DLD1 (cell line): Measurements from ENCODE around the gene C7orf25.
"Not testable (repeated sequence)": the region's sequence is repeated elsewhere in the genome, so short reads cannot be mapped to it uniquely, and the experiment has no call there.

Experiments
- in situ Hi-C: cut with HindIII; loops from 2 replicates; pipeline ENCODE4 v1.10.0; 2017; ENCODE audit warnings: low sequenced_read_pairs

C7orf25 gene

GRCh38 chr7:42930889-42931288 lies 19.0 kb upstream of the C7orf25 start:
- in situ Hi-C loops: loop anchor here (10.0 kb wide), 1 partner anchor 324 kb away; no protein-coding TSS in a partner anchor

- in situ Hi-C loops: no loop called here
Measured at GRCh38 chr7:42929449-42929848, 17.6 kb upstream of the C7orf25 start.

GRCh38 chr7:42928754-42929153 lies 16.9 kb upstream of the C7orf25 start:
- in situ Hi-C loops: no loop called here

GRCh38 chr7:42926204-42926603 lies 14.3 kb upstream of the C7orf25 start:
- in situ Hi-C loops: no loop called here

- in situ Hi-C loops: no loop called here
Measured at GRCh38 chr7:42925630-42926029, 13.8 kb upstream of the C7orf25 start.

GRCh38 chr7:42924223-42924838 lies 12.5 kb upstream of the C7orf25 start:
- in situ Hi-C loops: no loop called here

GRCh38 chr7:42922017-42922753 lies 10.3 kb upstream of the C7orf25 start:
- in situ Hi-C loops: no loop called here

GRCh38 chr7:42915356-42915755 lies 3.5 kb upstream of the C7orf25 start:
- in situ Hi-C loops: no loop called here

- in situ Hi-C loops: no loop called here
Measured at GRCh38 chr7:42914421-42915045, 2.7 kb upstream of the C7orf25 start.

- in situ Hi-C loops: no loop called here
Measured at GRCh38 chr7:42914009-42914408, 2.1 kb upstream of the C7orf25 start.

- in situ Hi-C loops: no loop called here
Measured at GRCh38 chr7:42913591-42913990, 1.7 kb upstream of the C7orf25 start.

GRCh38 chr7:42910306-42910705 lies 1.6 kb downstream of the C7orf25 start:
- in situ Hi-C loops: no loop called here

- in situ Hi-C loops: no loop called here
Measured at GRCh38 chr7:42907316-42907715, 4.6 kb downstream of the C7orf25 start.

- in situ Hi-C loops: no loop called here
Measured at GRCh38 chr7:42906181-42906580, 5.7 kb downstream of the C7orf25 start.

- in situ Hi-C loops: no loop called here
Measured at GRCh38 chr7:42902331-42902730, 9.5 kb downstream of the C7orf25 start.

- in situ Hi-C loops: no loop called here
Measured at GRCh38 chr7:42900842-42901241, 11.0 kb downstream of the C7orf25 start.

- in situ Hi-C loops: no loop called here
Measured at GRCh38 chr7:42893346-42894240, 18.3 kb downstream of the C7orf25 start.

GRCh38 chr7:42886893-42887505 lies 24.9 kb downstream of the C7orf25 start:
- in situ Hi-C loops: no loop called here

GRCh38 chr7:42886129-42886528 lies 25.7 kb downstream of the C7orf25 start:
- in situ Hi-C loops: no loop called here

- in situ Hi-C loops: not testable (repeated sequence)
Measured at GRCh38 chr7:42885183-42885582, 26.7 kb downstream of the C7orf25 start.

- in situ Hi-C loops: no loop called here
Measured at GRCh38 chr7:42883950-42884349, 27.9 kb downstream of the C7orf25 start.
